ENCODE results near the gene ANK2.

ANK2 gene

DNA sequence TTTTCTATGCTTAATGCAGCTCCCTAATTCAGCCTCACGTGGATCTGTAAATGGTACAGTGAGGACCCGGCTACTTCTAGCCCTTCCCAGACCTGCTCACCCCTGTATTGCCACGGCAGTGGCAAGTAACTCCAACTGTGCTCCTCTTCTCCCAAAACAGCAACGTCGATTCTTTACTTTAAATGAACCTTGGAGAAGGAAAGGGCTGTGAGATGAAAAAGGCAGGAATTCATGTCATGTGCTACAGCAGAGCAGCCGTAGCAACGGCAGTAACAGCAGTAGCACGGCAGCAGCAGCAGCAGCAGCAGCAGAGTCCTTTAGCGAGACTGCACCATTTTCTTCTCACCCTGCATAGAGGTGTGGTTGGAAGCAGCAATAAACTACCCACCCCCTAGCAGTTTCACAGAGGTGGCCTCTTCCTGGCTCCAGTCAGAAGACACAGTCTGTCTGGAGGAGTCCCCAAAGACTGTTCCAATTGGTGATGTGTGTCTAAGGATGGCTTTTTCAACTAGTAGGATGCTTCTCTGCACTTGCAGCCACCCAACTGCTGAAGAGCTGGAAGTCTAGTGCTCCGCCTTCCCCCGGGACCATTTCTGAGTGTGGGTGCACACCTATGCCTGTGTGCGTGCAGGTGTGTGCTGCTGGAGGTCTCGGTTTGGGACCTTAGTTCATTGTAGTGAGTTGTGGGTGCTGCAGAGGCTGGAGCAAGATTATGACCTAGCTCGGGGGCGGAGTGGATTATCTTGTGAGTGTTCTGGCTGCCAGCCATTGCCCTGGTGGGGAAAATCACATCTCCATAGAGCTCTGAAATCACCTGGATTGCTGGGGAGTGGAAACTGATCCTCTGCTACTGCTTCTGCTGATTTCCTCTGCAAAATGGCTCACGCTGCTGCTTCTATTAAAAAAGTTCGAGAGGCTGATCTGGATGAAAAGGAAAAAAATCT, 67.2 kb downstream of the ANK2 start:
- H3K27me3 ChIP-seq (ENCODE audit: low read length) = no peaks in the 10 kb centered on the region
- no peak for TF ChIP-seq EZH2phosphoT487 (conservative IDR thresholded peaks at IDR 0.05; ENCODE audit: low read length)
- TF ChIP-seq, protein P1, sequence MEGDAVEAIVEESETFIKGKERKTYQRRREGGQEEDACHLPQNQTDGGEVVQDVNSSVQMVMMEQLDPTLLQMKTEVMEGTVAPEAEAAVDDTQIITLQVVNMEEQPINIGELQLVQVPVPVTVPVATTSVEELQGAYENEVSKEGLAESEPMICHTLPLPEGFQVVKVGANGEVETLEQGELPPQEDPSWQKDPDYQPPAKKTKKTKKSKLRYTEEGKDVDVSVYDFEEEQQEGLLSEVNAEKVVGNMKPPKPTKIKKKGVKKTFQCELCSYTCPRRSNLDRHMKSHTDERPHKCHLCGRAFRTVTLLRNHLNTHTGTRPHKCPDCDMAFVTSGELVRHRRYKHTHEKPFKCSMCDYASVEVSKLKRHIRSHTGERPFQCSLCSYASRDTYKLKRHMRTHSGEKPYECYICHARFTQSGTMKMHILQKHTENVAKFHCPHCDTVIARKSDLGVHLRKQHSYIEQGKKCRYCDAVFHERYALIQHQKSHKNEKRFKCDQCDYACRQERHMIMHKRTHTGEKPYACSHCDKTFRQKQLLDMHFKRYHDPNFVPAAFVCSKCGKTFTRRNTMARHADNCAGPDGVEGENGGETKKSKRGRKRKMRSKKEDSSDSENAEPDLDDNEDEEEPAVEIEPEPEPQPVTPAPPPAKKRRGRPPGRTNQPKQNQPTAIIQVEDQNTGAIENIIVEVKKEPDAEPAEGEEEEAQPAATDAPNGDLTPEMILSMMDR (IDR thresholded peaks at IDR 0.05; ENCODE audit: insufficient read depth, low read length, poor library complexity, severe bottlenecking) = no peak
- H3F3A ChIP-seq (ENCODE audit: insufficient read depth) = no peaks in the 10 kb centered on the region
- no peak overlapping the region for H2AFZ ChIP-seq (ENCODE audit: low read depth, low read length, severe bottlenecking)
- no peak overlapping the region for H3K27ac ChIP-seq (ENCODE audit: low read depth, low read length)
- no peaks in the 10 kb centered on the region for H3K9me3 ChIP-seq (ENCODE audit: insufficient read depth, low read length)
- H3K36me3 ChIP-seq (ENCODE audit: low read length) = no peaks in the 10 kb centered on the region
- no peaks in the 10 kb centered on the region for H4K20me1 ChIP-seq (ENCODE audit: low read depth, low read length)
- no peak overlapping the region for H3K4me3 ChIP-seq (ENCODE audit: insufficient read depth, low read length, poor library complexity, severe bottlenecking)
- H3K79me2 ChIP-seq (ENCODE audit: insufficient read depth, low read length) = no peaks in the 10 kb centered on the region
- H3K9ac ChIP-seq (ENCODE audit: low read length) = no peak overlapping the region
- no peak overlapping the region for H3K4me2 ChIP-seq (ENCODE audit: low read depth, low read length, poor library complexity, severe bottlenecking)
- H3K9me2 ChIP-seq (replicated peaks; ENCODE audit: insufficient read depth, low read length) = no peaks in the 10 kb centered on the region

DNA sequence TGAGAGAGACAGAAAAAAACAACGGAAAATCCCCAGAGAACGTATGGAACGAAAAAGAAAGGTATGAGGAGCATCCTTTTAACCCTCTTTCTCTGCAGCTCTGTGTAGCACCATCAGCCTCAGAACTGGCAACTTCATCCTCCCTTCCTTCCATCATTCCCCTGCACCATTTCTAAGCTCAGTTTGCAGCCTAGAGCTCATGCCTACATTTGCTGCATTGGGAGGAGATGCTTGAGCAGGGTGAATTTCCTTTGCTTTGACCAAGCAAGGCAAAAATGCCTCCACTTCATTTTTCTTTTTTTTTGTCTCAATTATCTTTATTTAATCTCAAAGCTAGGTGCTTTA, 67.9 kb downstream of the ANK2 start:
- Histone ChIP-seq H3F3A (ENCODE audit: insufficient read depth) (no peaks in the 10 kb centered on the region), H3K9ac (ENCODE audit: low read length) (no peak overlapping the region)
- TF ChIP-seq, protein P1 (IDR thresholded peaks at IDR 0.05; ENCODE audit: insufficient read depth, low read length, poor library complexity, severe bottlenecking) = no peak
- TF ChIP-seq EZH2phosphoT487 (conservative IDR thresholded peaks at IDR 0.05; ENCODE audit: low read length) = no peak

DNA sequence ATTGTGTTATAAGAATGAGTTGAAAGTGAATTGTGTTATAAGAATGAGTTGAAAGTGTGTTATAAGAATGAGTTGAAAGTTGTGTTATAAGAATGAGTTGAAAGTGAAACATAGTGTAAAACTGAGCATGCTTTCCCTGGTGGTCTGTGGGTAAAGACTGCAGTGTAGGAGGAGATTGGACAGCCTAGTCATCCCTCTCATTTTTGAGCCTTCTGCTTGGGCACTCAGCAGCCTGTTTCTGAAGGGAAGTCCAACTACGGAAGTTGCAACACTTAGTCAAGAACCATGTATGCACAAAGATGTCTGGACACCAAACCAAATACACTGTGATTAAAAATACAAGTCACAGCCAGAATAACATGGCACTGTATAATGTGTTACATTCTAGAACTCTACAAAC, 72.6 kb downstream of the ANK2 start:
- no peak overlapping the region for H3K27ac ChIP-seq (ENCODE audit: low read depth, low read length)
- no peaks in the 10 kb centered on the region for H3K79me2 ChIP-seq (ENCODE audit: insufficient read depth, low read length)
- no peak overlapping the region for H3K4me2 ChIP-seq (ENCODE audit: low read depth, low read length, poor library complexity, severe bottlenecking)
- H3F3A ChIP-seq (ENCODE audit: insufficient read depth) = no peaks in the 10 kb centered on the region
- H3K9me3 ChIP-seq (ENCODE audit: insufficient read depth, low read length) = no peaks in the 10 kb centered on the region
- no peak overlapping the region for H3K9ac ChIP-seq (ENCODE audit: low read length)
- no peaks in the 10 kb centered on the region for H3K9me2 ChIP-seq (replicated peaks; ENCODE audit: insufficient read depth, low read length)
- no peak overlapping the region for H2AFZ ChIP-seq (ENCODE audit: low read depth, low read length, severe bottlenecking)
- H3K4me3 ChIP-seq (ENCODE audit: insufficient read depth, low read length, poor library complexity, severe bottlenecking) = no peak overlapping the region
- TF ChIP-seq, protein P1 (IDR thresholded peaks at IDR 0.05; ENCODE audit: insufficient read depth, low read length, poor library complexity, severe bottlenecking) = no peak
- no peak for TF ChIP-seq EZH2phosphoT487 (conservative IDR thresholded peaks at IDR 0.05; ENCODE audit: low read length)
- no peaks in the 10 kb centered on the region for H3K27me3 ChIP-seq (ENCODE audit: low read length)
- no peaks in the 10 kb centered on the region for H3K36me3 ChIP-seq (ENCODE audit: low read length)
- H4K20me1 ChIP-seq (ENCODE audit: low read depth, low read length) = no peaks in the 10 kb centered on the region

More for the DNA sequence above, 67.9 kb downstream of the ANK2 start:
- no peaks in the 10 kb centered on the region for H3K27me3 ChIP-seq (ENCODE audit: low read length)
- no peaks in the 10 kb centered on the region for H3K79me2 ChIP-seq (ENCODE audit: insufficient read depth, low read length)
- H2AFZ ChIP-seq (ENCODE audit: low read depth, low read length, severe bottlenecking) = no peak overlapping the region
- H3K9me3 ChIP-seq (ENCODE audit: insufficient read depth, low read length) = no peaks in the 10 kb centered on the region
- H3K9me2 ChIP-seq (replicated peaks; ENCODE audit: insufficient read depth, low read length) = no peaks in the 10 kb centered on the region
- H3K4me2 ChIP-seq (ENCODE audit: low read depth, low read length, poor library complexity, severe bottlenecking) = no peak overlapping the region
- no peak overlapping the region for H3K4me3 ChIP-seq (ENCODE audit: insufficient read depth, low read length, poor library complexity, severe bottlenecking)
- no peaks in the 10 kb centered on the region for H4K20me1 ChIP-seq (ENCODE audit: low read depth, low read length)
- H3K36me3 ChIP-seq (ENCODE audit: low read length) = no peaks in the 10 kb centered on the region
- no peak overlapping the region for H3K27ac ChIP-seq (ENCODE audit: low read depth, low read length)

Measured in SU-DHL-6 (cell line).